ENCODE data around the gene ACADS.

GRCh38 chr12:120775862-120776552, 50.4 kb downstream of the ACADS start:
- peak in 1 of 2 donors; percentile 14 for TF ChIP-seq POLR2A (IDR thresholded peaks at IDR 0.05)
- TF ChIP-seq, protein P1, sequence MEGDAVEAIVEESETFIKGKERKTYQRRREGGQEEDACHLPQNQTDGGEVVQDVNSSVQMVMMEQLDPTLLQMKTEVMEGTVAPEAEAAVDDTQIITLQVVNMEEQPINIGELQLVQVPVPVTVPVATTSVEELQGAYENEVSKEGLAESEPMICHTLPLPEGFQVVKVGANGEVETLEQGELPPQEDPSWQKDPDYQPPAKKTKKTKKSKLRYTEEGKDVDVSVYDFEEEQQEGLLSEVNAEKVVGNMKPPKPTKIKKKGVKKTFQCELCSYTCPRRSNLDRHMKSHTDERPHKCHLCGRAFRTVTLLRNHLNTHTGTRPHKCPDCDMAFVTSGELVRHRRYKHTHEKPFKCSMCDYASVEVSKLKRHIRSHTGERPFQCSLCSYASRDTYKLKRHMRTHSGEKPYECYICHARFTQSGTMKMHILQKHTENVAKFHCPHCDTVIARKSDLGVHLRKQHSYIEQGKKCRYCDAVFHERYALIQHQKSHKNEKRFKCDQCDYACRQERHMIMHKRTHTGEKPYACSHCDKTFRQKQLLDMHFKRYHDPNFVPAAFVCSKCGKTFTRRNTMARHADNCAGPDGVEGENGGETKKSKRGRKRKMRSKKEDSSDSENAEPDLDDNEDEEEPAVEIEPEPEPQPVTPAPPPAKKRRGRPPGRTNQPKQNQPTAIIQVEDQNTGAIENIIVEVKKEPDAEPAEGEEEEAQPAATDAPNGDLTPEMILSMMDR (IDR thresholded peaks at IDR 0.05) = peak in 5 of 6 experiments; percentile 7 to 37 (median 24)

Measured in thyroid gland (tissue), 4 donors.